Neural cell (in vitro differentiated cells): ENCODE results near the gene E2F4. TPM values are rescaled to one million over a fixed set of nuclear protein-coding genes. Genes with fewer than 3 reads are reported as not detected.

Source experiments
- H2AFZ ChIP-seq: fragments of 200-600, 300-800 bp; sonication (generic), shearing (Covaris generic); 2 replicates; pipeline ENCODE4 v1.6.0; 2014; ENCODE audit warnings: low read depth, mild to moderate bottlenecking, antibody characterized with exemption, low read length, moderate library complexity
- H3F3A ChIP-seq: fragments of 200-600 bp; shearing (Covaris generic); 2 replicates; pipeline ENCODE4 v1.6.1; 2016; ENCODE audit warnings: mild to moderate bottlenecking, moderate library complexity, mixed read lengths, antibody characterized with exemption, low read length; ENCODE audit not compliant: insufficient read depth, poor library complexity, severe bottlenecking
- H3K27ac ChIP-seq: fragments of 200-600, 300-800 bp; sonication (generic), shearing (Covaris generic); 2 replicates; pipeline ENCODE4 v1.5.1; 2014; ENCODE audit warnings: mild to moderate bottlenecking, low read length, moderate library complexity
- H3K27me3 ChIP-seq: fragments of 300-800, 200-600 bp; sonication (generic), shearing (Covaris generic); 2 replicates; pipeline ENCODE4 v1.6.0; 2014; ENCODE audit warnings: mild to moderate bottlenecking, low read depth, low read length, moderate library complexity; ENCODE audit not compliant: insufficient read depth
- H3K36me3 ChIP-seq: fragments of 300-800, 200-600 bp; sonication (generic), shearing (Covaris generic); 2 replicates; pipeline ENCODE4 v1.5.1; 2014; ENCODE audit warnings: mild to moderate bottlenecking, antibody characterized with exemption, low read length, moderate library complexity; ENCODE audit not compliant: insufficient read depth
- H3K4me2 ChIP-seq: fragments of 300-800, 200-600 bp; sonication (generic), shearing (Covaris generic); 2 replicates; pipeline ENCODE4 v1.6.0; 2014; ENCODE audit warnings: mild to moderate bottlenecking, low read length
- H3K4me3 ChIP-seq: fragments of 300-800, 200-600 bp; sonication (generic), shearing (Covaris generic); 2 replicates; pipeline ENCODE4 v1.5.1; 2014; ENCODE audit warnings: mild to moderate bottlenecking, low read length, moderate library complexity
- H3K79me2 ChIP-seq: fragments of 200-600 bp; shearing (Covaris generic); replicated peaks from 2 replicates; pipeline ENCODE4 v1.6.0; 2014; ENCODE audit warnings: mild to moderate bottlenecking, low read length, moderate library complexity; ENCODE audit not compliant: insufficient read depth
- H3K9ac ChIP-seq: fragments of 300-800, 200-600 bp; sonication (generic), shearing (Covaris generic); 2 replicates; pipeline ENCODE4 v1.6.1; 2016; ENCODE audit warnings: mild to moderate bottlenecking, low read length, mixed read lengths
- H3K9me2 ChIP-seq: fragments of 200-600 bp; shearing (Covaris generic); 2 replicates; pipeline ENCODE4 v1.6.1; 2016; ENCODE audit warnings: mild to moderate bottlenecking, low read length, mixed read lengths; ENCODE audit not compliant: insufficient read depth
- H3K9me3 ChIP-seq: fragments of 200-600, 300-800 bp; sonication (generic), shearing (Covaris generic); 2 replicates; pipeline ENCODE4 v1.6.1; 2016; ENCODE audit warnings: mild to moderate bottlenecking, mixed run types, low read length, moderate library complexity, mixed read lengths
- H4K20me1 ChIP-seq: fragments of 200-600 bp; shearing (Covaris generic); 2 replicates; pipeline ENCODE4 v1.6.1; 2016; ENCODE audit warnings: mild to moderate bottlenecking, mixed run types; ENCODE audit not compliant: insufficient read depth
- EP300 ChIP-seq: fragments of 450-650 bp; conservative IDR thresholded peaks from 2 replicates; pipeline ENCODE4 v1.6.1; 2014; ENCODE audit warnings: antibody characterized with exemption, mild to moderate bottlenecking, moderate library complexity; ENCODE audit not compliant: poor library complexity, severe bottlenecking
- EZH2 ChIP-seq: fragments of 200-600, 300-800 bp; shearing (Covaris generic), sonication (generic); IDR thresholded peaks from 2 replicates; pipeline ENCODE4 v1.6.1; 2014; ENCODE audit warnings: antibody characterized with exemption, low read length, borderline replicate concordance, mild to moderate bottlenecking; ENCODE audit not compliant: insufficient read depth, poor library complexity, severe bottlenecking
- MXI1 ChIP-seq: fragments of 450-650 bp; conservative IDR thresholded peaks from 2 replicates; pipeline ENCODE4 v1.6.1; 2014; ENCODE audit warnings: antibody characterized with exemption, mild to moderate bottlenecking; ENCODE audit not compliant: poor library complexity, severe bottlenecking
- POLR2AphosphoS5 ChIP-seq: IDR thresholded peaks from 2 replicates; pipeline ENCODE4 v1.6.1; 2012
- RAD21 ChIP-seq: fragments of 450-650 bp; conservative IDR thresholded peaks from 2 replicates; pipeline ENCODE4 v1.6.1; 2014; ENCODE audit warnings: antibody characterized with exemption, mild to moderate bottlenecking, moderate library complexity
- SMC3 ChIP-seq: fragments of 450-650 bp; conservative IDR thresholded peaks from 2 replicates; pipeline ENCODE4 v1.6.1; 2014; ENCODE audit warnings: antibody characterized with exemption, mild to moderate bottlenecking, moderate library complexity; ENCODE audit not compliant: poor library complexity
- TAF1 ChIP-seq: IDR thresholded peaks from 2 replicates; pipeline ENCODE4 v1.6.1; 2012; ENCODE audit warnings: low read depth
- polyA plus RNA-seq: library from polyadenylated mRNA; depleted of rRNA; stranded (reverse); fragments of >200 nt; gene quantifications from 2 replicates; pipeline ENCODE4 v1.2.3, GENCODE V29; 2014
- TF ChIP-seq, protein P1 (sequence below): fragments of 450-650 bp; IDR thresholded peaks from 2 replicates; pipeline ENCODE4 v1.5.1; 2014; ENCODE audit warnings: antibody characterized with exemption, mild to moderate bottlenecking, moderate library complexity; ENCODE audit not compliant: poor library complexity, severe bottlenecking
- TF ChIP-seq, protein P2 (sequence below): IDR thresholded peaks from 2 replicates; pipeline ENCODE4 v1.6.1; 2012; ENCODE audit warnings: borderline replicate concordance

Gene E2F4
- polyA plus RNA-seq, 1 donor from 2014 or later = 112 TPM

DNA sequence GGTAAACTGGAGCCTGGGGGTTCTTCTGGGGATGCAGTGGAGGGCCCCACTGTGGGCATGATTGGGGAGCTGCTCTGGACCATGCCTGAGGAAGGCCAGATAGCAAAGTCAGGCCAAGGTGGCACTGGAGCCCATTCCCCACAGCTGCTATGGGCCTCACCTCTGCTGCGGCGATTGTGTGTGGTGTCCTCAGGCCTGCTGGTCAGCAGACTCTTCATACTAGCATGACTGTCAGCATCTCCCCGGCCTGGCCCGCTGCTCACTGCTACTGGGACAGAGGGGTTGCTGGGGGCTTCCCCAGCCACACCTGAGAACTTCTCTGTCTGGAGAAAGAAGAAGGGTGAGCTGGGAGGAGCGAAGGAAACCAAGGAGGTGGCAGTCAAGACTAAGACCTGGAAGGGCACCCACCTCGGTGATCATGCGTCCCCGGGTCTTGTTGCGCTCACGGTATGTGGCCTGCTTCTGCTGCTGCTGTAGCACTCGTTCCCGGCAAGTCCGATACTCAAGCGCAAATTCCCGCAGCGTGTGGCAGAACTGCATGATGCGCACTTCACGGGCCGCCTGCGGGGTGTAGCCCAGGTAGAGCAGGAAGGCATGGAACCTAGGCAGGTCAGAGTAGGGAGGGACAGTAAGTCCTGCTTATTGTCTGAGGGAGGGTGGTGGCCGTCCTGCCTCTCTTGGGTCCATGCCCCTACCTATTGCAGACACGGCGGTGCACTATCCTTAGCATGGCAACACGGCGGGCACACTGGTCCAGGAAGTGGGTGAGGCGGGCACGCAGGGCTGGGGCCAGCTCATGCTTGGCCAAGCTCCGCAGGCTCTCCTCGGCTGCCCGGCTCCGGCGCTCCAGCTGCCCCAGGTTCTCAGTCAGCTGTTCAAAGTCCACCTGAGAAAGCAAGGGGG is 38.2 kb downstream of the E2F4 start:
- Histone ChIP-seq H3K4me2 (no peak overlapping the region), H3K27me3 (no peaks in the 10 kb centered on the region), H3F3A (no peaks in the 10 kb centered on the region), H3K4me3 (no peak overlapping the region), H3K9ac (no peak overlapping the region), H3K36me3 (no peaks in the 10 kb centered on the region), H3K79me2 (peaks cover 12% of the 10 kb centered on the region), H3K9me2 (no peaks in the 10 kb centered on the region), H3K9me3 (no peaks in the 10 kb centered on the region), H4K20me1 (no peaks in the 10 kb centered on the region), H3K27ac (no peak overlapping the region), H2AFZ (no peak overlapping the region)
- TF ChIP-seq MXI1 = no peak
- TF ChIP-seq, protein P1, sequence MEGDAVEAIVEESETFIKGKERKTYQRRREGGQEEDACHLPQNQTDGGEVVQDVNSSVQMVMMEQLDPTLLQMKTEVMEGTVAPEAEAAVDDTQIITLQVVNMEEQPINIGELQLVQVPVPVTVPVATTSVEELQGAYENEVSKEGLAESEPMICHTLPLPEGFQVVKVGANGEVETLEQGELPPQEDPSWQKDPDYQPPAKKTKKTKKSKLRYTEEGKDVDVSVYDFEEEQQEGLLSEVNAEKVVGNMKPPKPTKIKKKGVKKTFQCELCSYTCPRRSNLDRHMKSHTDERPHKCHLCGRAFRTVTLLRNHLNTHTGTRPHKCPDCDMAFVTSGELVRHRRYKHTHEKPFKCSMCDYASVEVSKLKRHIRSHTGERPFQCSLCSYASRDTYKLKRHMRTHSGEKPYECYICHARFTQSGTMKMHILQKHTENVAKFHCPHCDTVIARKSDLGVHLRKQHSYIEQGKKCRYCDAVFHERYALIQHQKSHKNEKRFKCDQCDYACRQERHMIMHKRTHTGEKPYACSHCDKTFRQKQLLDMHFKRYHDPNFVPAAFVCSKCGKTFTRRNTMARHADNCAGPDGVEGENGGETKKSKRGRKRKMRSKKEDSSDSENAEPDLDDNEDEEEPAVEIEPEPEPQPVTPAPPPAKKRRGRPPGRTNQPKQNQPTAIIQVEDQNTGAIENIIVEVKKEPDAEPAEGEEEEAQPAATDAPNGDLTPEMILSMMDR = no peak
- TF ChIP-seq, protein P2, sequence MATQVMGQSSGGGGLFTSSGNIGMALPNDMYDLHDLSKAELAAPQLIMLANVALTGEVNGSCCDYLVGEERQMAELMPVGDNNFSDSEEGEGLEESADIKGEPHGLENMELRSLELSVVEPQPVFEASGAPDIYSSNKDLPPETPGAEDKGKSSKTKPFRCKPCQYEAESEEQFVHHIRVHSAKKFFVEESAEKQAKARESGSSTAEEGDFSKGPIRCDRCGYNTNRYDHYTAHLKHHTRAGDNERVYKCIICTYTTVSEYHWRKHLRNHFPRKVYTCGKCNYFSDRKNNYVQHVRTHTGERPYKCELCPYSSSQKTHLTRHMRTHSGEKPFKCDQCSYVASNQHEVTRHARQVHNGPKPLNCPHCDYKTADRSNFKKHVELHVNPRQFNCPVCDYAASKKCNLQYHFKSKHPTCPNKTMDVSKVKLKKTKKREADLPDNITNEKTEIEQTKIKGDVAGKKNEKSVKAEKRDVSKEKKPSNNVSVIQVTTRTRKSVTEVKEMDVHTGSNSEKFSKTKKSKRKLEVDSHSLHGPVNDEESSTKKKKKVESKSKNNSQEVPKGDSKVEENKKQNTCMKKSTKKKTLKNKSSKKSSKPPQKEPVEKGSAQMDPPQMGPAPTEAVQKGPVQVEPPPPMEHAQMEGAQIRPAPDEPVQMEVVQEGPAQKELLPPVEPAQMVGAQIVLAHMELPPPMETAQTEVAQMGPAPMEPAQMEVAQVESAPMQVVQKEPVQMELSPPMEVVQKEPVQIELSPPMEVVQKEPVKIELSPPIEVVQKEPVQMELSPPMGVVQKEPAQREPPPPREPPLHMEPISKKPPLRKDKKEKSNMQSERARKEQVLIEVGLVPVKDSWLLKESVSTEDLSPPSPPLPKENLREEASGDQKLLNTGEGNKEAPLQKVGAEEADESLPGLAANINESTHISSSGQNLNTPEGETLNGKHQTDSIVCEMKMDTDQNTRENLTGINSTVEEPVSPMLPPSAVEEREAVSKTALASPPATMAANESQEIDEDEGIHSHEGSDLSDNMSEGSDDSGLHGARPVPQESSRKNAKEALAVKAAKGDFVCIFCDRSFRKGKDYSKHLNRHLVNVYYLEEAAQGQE = no peak
- no peak for TF ChIP-seq POLR2AphosphoS5
- TF ChIP-seq TAF1 = no peak
- TF ChIP-seq EP300 = no peak
- no peak for TF ChIP-seq EZH2
- no peak for TF ChIP-seq SMC3
- TF ChIP-seq RAD21 = no peak

DNA sequence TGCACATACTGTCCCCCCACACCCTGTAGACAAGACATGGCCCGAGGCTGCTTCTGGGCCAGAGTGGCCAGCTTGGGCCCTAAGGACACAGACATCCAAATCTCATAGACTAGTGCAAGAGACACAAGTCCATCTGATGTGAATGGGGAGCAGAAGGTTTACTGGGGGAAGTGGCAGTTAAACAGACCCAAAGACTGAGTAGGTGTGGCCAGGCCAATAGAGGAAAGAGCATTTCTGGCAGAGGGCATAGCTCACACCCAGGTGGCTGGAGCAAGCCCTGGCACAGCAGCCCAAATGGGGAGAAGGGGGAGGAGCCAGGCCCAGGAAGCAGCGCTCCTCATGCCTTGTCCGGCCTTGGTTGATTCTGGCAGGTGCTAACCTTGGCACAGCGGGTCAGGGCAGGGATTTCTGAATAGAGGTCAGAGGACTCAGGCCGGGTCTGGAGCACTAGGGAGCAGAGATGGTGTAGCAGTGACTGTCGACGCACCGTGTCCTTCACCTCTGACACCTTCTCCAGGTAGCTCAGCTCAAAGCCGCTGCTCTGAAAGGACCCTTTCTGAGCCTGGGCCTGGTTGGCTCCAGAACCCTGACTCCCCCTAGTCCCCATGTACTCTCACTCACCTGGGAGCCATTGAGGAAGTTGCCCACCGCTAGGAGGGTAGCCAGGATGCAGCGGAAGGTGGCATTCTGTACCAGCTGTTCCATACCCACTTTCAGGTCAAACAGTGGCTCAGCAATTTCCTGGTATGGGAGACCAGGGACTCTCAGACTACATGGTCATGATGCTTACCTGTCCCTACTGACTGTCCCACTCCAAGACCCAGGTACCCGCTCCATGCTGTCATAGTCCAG is 39.1 kb downstream of the E2F4 start:
- Histone ChIP-seq H3K9ac (no peak overlapping the region), H3K4me3 (no peak overlapping the region), H3K9me3 (no peaks in the 10 kb centered on the region), H3K27me3 (no peaks in the 10 kb centered on the region), H3K79me2 (peaks cover 12% of the 10 kb centered on the region), H2AFZ (no peak overlapping the region), H4K20me1 (no peaks in the 10 kb centered on the region), H3K9me2 (no peaks in the 10 kb centered on the region), H3K36me3 (no peaks in the 10 kb centered on the region), H3K4me2 (no peak overlapping the region), H3F3A (no peaks in the 10 kb centered on the region), H3K27ac (no peak overlapping the region)
- TF ChIP-seq RAD21 (no peak), EZH2 (no peak), POLR2AphosphoS5 (no peak), EP300 (no peak), SMC3 (no peak), MXI1 (no peak), TAF1 (no peak)
- TF ChIP-seq, protein P1 = no peak
- TF ChIP-seq, protein P2 = no peak
